Frontal cortex (tissue), 4 donors: ENCODE results near the gene CNGB1. TPM values are rescaled to one million over a fixed set of nuclear protein-coding genes. Genes with fewer than 3 reads are reported as not detected.
"Not testable (repeated sequence)": the region's sequence is repeated elsewhere in the genome, so short reads cannot be mapped to it uniquely, and the experiment has no call there.

ENCODE experiments used
- DNase-seq, 2 donors: peaks; one replicate each; pipeline ENCODE4 v3.0.0; 2012; ENCODE audit warnings: low spot score in 2 of 2
- FAIRE-seq: peaks from 2 replicates; lab custom pipeline; 2012; peaks lifted over from hg19 to GRCh38; lab: Jason Lieb, UNC
- total RNA-seq: library from RNA; depleted of rRNA; stranded (reverse); fragments of >200 nt; gene quantifications from one replicate; pipeline ENCODE4 v1.2.3, GENCODE V29; 2014
- donor health status: control.
- donor health status: control.
- donor health status: control.

CNGB1 gene
- total RNA-seq, 1 donor from 2014 or later: 1.2 TPM

GRCh38 chr16:57915267-57915666 lies 55.7 kb downstream of the CNGB1 start:
- FAIRE-seq (no peak), DNase-seq (no peak)

- FAIRE-seq (no peak), DNase-seq (no peak)
Measured at GRCh38 chr16:57914244-57915173, 56.4 kb downstream of the CNGB1 start.

DNA sequence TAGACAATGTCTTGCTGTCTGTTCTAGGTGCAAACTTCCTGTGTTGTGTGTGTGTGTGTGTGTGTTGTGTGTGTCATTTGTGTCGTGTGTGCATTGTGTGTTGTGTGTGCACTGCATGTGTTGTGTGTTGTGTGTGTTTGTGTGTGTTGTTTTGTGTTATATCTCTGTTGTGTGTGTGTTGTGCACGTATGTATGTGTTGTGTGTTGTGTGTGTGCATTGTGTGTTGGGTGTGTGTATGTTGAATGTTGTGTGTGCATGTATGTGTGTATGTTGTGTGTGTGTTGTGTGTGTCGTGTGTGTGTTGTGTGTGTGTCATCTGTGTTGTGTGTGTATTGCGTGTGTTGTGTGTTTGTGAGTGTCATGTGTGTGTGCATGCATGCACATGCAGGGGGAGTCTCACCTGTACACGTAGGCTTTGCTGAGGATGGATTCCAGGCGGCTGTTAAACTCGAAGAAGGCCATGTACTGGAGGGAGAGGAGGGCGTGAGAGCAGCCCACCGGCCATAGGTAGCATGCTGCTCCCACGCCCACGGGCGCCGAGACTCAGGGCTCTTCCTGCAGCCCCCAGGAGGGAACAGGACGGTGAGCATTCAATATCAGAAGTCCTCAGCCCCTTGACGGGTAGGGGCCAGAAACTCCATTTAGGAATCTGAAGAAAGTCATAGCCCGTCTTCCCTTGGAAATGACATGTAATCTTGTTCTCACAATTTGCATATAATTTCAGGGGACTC lies 58.2 kb downstream of the CNGB1 start:
- DNase-seq: no peak
- FAIRE-seq: no peak

GRCh38 chr16:57911743-57912142 lies 59.2 kb downstream of the CNGB1 start:
- FAIRE-seq: no peak
- no peak for DNase-seq

DNA sequence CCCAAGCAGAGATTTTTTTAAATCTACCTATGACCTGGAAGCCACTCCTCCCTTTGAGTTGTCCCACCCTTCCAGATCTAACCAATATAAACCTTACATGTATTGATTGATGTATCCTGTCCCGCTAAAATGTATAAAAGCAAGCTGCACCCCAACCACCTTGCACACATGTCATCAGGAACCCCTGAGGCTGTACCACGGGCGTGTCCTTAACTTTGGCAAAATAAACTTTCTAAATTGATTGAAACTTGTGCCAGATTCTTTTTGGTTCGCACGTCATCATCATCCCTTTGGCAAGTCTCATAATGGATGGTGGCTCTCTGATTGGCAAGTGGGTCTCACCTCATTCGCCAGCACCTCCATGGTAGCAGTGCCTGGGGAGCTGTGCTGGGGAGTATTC lies 60.2 kb downstream of the CNGB1 start:
- DNase-seq: no peak
- no peak for FAIRE-seq

DNA sequence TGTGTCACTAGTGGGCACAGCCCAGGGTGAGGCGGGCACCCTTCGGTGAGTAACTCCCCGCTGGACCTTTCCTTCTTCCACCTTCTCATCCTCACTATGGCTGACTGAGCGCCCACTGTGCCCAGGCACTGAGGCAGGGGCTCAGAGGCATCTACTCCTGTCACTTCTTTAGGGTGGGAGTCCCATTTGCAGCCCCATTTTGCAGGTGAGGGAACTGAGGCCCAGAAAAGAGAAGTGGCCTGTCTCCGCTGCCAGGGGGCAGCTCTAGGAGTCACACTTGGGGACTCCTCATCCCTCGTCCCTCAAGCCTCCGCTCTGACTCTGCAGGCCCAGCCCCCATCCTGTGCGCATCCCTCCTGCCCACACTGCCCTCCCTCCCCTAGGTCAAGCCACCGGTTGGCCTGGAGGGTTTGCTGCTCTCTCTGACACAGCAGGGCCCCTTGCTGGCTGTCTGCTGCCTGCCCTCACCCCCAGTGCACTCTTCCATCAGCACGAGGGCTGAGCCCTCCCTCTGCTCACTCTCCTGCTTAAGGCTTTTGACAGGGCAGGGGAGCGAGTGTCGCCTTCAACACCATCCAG lies 62.4 kb downstream of the CNGB1 start:
- FAIRE-seq: no peak
- no peak for DNase-seq

- no peak for FAIRE-seq
- no peak for DNase-seq
Measured at GRCh38 chr16:57906382-57907316, 64.3 kb downstream of the CNGB1 start.

- no peak for FAIRE-seq
- DNase-seq: no peak
Measured at GRCh38 chr16:57904101-57904500, 66.8 kb downstream of the CNGB1 start.

GRCh38 chr16:57903656-57904055 lies 67.3 kb downstream of the CNGB1 start:
- FAIRE-seq (no peak), DNase-seq (no peak)

- FAIRE-seq: no peak
- DNase-seq: no peak
Measured at GRCh38 chr16:57901480-57902069, 69.4 kb downstream of the CNGB1 start.

DNA sequence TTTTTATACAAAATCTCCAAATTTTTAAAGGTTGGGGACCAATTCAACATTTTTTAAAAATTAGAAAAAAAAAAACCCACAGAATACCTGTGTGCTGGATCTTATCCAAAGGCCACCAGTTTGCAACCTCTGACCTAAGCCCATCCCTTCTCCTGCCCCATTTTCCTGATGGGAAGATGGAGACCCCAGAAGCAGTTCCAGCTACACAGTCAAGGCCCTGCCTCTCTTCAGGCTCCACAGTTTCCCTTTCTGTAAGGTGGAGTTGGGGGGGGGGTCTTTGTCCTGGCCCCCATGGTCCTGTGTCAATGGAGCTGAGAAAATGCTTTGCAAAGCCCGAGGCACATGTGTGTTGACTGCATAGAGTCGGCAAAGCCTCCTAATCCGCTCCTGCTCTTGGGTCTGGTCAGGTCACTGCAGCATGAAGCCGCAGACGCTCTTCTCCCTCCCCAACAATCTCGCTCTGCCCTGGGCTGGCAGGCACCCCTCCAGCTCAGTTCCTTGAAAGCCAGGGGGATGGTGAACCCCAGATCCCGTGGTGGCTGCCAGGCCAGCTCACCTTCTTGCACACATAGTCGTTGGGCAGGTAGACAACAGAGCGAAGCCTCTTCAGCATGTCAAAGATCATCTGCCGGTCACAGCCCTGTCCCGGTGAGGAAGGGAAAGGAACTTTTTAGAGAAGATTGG lies 70.0 kb downstream of the CNGB1 start:
- DNase-seq: no peak
- FAIRE-seq: no peak

- FAIRE-seq: no peak
- peak; percentile 65 to 74 for DNase-seq
Measured at GRCh38 chr16:57899771-57900661, 70.9 kb downstream of the CNGB1 start.

- DNase-seq (no peak), FAIRE-seq (no peak)
Measured at GRCh38 chr16:57898961-57899360, 72.0 kb downstream of the CNGB1 start.

DNA sequence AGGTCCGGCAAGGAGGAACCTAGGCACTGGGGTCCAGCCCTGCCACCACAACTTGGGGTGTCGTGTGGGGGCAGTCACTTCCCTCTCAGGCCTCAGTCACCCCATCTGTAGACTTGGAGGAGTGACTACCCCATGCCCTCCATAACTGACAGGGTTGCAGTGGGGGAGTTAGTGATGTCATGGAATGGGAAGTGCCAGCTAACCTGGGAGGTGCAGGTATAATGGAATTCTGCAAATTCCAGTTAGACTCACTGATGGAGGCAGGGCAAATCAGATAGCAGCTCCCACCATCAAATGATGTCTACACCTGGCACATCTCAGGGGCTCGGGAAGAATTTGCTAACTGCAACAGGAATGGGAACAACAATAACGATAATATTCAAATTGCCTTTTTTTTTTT lies 72.9 kb downstream of the CNGB1 start:
- FAIRE-seq (no peak), DNase-seq (no peak)

DNA sequence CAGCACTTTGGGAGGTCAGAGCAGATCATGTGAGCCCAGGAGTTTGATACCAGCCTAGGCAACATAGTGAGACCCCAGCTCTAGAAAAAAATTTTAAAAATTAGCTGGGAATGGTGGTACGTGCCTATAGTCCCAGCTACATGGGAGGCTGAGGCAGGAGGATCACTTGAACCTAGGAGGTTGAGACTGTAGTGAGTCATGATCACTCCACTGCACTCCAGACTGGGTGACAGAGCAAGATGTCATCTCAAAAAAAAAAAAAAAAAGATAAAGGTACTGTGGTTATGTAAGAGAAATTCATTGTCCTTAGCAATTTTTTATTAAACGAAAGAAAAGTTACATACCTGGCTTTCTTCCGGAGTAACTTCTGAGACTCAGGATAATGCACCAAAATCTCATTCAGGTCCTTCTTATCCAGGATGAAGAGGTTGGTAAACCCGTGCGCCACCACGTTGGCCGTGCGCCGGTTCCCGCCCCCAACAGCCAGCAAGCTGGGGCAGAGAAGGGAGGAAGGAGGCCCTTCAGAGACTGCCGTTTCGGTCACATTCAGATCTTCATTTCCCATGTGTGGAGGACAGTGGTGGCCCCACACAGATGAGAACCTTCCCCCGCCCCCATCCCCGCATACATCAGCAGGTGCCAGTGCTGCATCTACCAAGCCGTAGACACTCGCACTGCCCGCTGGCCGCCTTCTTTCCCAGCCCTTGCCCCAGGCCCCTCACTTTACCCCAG lies 73.7 kb downstream of the CNGB1 start:
- no peak for DNase-seq
- no peak for FAIRE-seq

DNA sequence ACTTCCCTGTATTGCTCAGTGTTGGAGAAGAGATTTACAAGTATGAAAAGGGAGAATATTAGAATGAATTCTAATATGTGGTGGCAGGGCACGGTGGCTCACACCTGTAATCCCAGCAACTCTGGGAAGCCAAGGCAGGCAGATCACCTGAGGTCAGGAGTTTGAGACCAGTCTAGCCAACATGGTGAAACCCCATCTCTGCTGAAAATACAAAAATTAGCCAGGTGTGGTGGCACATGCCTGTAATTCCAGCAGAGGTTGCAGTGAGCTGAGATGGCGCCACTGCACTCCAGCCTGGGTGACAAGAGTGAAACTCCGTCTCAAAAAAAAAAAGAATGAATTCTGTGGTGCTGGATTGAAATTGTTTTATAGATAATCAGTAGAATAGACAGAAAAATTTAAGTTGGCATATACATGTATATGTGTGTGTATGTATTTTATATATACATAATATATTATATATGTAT lies 75.8 kb downstream of the CNGB1 start:
- FAIRE-seq: not testable (repeated sequence)

More for the DNA sequence above, 75.8 kb downstream of the CNGB1 start:
- not testable (repeated sequence) for DNase-seq
